ENCODE data around the gene MCCC2. TPM values are rescaled to one million over a fixed set of nuclear protein-coding genes. Genes with fewer than 3 reads are reported as not detected.

MCCC2 gene
- total and polyA plus RNA-seq, 2 of the 13 experiments (the other 11 are each of a cell fraction or from before 2014, with no cell fraction given) = 44.8 to 83.6 TPM

DNA sequence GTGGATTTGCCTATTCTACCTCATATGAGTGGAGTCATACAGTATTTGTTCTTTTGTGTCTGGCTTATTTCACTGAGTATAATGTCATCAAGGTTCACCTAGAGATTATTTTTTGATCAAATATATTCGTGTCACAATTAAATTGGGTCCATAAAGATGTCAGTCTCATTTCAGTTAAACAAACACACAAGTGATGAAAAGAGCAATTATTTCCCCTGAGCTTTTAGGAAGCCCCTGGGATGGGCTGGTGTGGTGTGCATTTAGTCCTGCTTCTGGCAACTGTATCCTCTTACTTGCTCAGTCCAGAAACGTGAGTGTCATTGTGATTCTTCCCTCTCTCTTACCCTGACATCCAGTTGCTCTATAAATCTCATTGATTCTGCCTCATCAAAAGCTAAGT, 79.2 kb downstream of the MCCC2 start (continued):
- TF ChIP-seq, protein P1, sequence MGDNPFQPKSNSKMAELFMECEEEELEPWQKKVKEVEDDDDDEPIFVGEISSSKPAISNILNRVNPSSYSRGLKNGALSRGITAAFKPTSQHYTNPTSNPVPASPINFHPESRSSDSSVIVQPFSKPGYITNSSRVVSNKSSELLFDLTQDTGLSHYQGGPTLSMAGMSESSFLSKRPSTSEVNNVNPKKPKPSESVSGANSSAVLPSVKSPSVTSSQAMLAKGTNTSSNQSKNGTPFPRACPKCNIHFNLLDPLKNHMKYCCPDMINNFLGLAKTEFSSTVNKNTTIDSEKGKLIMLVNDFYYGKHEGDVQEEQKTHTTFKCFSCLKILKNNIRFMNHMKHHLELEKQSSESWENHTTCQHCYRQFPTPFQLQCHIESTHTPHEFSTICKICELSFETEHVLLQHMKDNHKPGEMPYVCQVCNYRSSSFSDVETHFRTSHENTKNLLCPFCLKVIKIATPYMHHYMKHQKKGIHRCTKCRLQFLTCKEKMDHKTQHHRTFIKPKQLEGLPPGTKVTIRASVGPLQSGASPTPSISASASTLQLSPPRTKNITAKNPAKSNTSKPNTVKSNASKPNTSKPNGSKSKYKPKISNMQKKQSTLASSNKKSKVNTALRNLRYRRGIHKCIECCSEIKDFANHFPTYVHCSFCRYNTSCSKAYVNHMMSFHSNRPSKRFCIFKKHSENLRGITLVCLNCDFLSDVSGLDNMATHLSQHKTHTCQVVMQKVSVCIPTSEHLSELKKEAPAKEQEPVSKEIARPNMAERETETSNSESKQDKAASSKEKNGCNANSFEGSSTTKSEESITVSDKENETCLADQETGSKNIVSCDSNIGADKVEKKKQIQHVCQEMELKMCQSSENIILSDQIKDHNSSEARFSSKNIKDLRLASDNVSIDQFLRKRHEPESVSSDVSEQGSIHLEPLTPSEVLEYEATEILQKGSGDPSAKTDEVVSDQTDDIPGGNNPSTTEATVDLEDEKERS (CRISPR knock-in tag; IDR thresholded peaks at IDR 0.05) = no peak
- TF ChIP-seq ZNF414 (CRISPR knock-in tag; IDR thresholded peaks at IDR 0.05) (no peak), ZNF350 (CRISPR knock-in tag; IDR thresholded peaks at IDR 0.05; ENCODE audit: borderline replicate concordance, low read depth) (no peak), ZNF709 (CRISPR knock-in tag; IDR thresholded peaks at IDR 0.05) (no peak), ELF4 (CRISPR knock-in tag; IDR thresholded peaks at IDR 0.05; ENCODE audit: borderline replicate concordance) (no peak), MBD4 (IDR thresholded peaks at IDR 0.05; ENCODE audit: borderline replicate concordance, low read length) (no peak), ZFP36L1 (CRISPR knock-in tag; IDR thresholded peaks at IDR 0.05) (no peak), TRIM24 (CRISPR knock-in tag; IDR thresholded peaks at IDR 0.05) (no peak)
- TF ChIP-seq, protein P2, sequence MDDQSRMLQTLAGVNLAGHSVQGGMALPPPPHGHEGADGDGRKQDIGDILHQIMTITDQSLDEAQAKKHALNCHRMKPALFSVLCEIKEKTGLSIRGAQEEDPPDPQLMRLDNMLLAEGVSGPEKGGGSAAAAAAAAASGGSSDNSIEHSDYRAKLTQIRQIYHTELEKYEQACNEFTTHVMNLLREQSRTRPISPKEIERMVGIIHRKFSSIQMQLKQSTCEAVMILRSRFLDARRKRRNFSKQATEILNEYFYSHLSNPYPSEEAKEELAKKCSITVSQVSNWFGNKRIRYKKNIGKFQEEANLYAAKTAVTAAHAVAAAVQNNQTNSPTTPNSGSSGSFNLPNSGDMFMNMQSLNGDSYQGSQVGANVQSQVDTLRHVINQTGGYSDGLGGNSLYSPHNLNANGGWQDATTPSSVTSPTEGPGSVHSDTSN (CRISPR knock-in tag; IDR thresholded peaks at IDR 0.05; ENCODE audit: borderline replicate concordance) = no peak

Measured in HepG2 (cell line).